IPS-NIHi11 (cell line): Measurements from ENCODE around the gene CENPX.
"Not testable (repeated sequence)": the region's sequence is repeated elsewhere in the genome, so short reads cannot be mapped to it uniquely, and the experiment has no call there.

Source experiments
- DNase-seq: peaks from one replicate; pipeline ENCODE4 v3.0.0; 2012; ENCODE audit warnings: mixed read lengths, low spot score

CENPX gene

DNA sequence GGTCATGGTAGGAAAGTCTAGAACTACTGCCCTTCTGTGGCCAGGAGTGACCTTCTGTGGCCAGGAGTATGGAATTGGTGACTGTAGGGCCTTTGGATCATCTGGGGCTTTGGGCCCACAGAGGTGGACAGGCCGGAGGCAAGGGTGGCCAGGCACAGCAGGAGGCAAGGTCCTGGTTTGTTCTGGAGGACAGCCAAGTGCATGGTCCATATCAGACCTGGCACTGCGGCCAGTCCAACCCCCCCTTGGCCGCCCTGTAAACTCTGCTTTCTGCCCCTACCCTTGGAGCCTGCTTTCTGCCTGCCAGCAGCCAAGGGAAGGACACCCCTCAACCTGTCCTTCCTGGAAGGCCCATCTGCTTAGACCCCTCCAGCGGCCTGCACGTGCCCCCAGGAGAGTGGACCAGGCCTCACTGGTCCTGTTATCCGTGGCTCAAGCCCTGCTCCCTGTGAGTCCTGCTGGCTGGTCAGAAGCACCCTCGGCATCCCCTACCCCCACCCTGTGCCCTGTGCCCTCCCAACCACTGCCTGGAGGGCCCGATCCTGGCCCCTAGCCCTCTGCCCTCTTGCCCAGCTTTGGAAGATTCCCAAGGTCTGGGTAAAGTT, 17.1 kb upstream of the CENPX start:
- DNase-seq: no peak

DNA sequence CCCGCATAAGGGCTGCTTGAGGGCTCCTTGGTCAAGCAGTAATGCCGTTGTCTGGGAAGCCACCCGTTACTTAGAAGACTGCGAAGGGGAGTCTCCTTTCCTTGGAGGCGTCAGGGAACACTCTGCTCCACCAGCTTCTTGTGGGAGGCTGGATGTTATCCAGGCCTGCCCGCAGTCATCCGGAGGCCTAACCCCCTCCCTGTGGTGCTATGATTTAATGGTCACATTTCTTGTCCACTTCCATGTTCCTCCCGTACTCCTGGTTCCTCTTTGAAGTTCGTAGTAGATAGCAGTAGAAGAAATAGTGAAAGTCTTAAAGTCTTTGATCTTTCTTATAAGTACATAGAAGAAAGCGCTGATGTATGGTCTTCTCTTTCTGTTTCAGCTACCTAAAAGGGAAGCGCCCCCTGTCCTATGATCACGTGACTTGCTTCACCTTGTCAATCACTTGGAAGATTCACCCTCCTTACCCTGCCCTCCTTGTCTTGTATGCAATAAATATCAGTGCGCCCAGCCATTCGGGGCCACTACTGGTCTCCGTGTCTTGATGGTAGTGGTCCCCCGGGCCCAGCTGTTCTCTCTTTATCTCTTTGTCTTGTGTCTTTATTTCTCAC, 16.2 kb upstream of the CENPX start:
- not testable (repeated sequence) for DNase-seq

DNA sequence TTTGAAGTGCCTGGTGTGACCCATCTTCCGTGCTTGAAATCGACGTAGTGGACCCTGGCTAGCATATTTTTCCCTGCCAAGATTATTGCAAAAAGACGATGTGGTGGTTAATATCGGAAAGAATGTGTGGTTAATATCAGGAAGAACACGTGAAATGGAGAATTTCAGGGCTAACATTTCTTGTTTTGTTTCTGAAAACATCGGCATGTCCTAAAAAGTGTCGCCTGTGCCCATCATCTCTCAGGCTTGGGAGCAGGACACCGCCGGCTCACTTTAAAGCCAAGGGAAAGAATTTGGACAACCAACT, 15.2 kb upstream of the CENPX start:
- DNase-seq: no peak

DNA sequence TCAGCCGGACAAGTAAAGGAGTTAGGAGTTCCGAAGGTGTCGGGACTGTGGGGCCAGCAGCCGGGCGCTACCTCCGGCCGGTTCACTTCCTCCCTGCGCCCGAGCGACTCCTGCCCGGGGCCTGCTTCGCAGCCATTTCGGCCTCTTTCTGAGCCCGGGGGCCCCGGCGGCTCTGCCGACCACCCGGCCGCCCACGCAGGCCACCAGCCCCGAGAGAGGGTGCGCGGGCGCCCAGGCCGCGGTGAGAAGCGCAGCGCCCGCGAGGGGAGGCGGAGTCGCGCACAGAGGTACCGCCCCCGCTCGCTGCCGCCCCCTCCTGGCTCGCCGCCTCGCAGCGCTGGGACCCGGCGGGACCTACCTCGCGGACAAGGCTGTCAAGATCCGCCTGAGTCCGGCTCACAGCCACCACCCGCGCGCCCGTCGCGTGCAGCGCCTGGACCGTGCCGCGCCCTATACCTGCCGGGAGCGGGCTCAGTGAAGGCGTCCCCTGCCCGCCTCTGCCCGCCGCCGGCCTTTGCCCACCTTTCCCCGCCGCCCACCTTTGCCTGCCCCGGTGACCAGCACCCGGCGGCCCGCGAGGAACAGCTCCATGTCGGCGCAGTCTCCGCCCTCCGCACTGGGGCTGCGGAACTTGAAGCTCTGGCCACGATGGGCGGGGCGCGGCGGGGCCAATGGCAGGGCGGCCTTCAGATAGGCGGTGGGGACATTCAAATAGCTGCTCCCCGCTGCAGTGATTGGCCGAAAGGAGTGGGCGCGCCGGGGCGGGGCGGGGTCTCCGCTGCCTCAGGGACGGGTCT, 14.6 kb upstream of the CENPX start, which contains the start of gene DCXR:
Gene DCXR (minus strand): TSS at position 606 of the 797 bp plus-strand sequence. CDS start 15 bp downstream, at position 591.
- DNase-seq: peak; percentile 97

DNA sequence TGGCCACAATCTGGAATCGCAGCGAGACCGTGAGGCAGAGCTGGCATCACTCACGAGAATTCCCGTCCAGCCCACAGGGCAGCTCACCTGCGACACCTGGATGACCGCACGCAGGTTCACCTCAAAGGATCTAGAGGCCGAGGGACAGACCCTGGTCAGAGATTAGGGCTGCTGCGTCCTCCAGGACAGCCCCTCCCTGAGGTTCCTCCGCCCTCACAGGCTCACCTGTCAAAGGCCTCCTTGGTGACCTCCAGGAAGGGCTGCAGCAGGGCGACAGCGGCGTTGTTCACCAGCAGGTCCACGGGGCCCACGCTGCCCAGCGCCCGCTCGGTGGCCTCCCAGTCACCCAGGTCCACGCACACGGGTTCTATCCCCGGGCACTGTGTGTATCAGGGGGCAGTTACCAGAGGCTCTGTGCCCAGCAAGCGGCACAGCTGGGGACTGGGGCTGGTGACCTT, 14.0 kb upstream of the CENPX start:
- DNase-seq: no peak

DNA sequence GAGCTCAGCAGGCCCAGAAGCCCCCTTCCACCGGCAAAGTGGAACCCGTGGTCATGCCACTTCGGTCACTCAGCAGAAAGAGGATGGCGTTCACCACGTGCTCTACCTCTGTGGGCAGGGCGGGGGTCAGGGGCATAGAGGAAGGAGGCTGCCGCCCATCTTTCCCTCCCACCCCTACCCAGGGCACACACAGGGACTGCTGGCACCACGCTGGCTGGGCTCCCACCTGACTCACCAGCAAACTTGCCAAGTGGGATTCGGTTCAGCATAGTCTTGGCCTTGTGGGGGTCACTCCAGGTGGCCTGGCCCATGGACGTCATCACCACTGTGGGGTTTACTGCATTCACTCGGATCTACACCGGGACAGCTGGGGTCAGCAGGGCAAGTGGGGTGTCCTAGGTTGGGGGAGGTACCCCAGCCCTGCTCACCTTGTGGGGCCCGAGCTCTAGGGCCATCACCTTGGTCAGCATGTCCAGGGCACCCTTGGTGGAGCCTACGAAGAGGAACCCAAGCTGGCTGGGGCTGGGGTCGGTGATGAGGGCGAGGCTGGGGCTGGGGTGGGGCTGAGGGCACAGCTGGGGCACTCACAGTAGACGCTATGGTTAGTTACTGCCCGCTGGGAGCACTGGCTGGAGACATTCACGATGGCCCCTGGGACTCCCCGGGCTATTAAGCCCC, 13.4 kb upstream of the CENPX start:
- DNase-seq: no peak

DNA sequence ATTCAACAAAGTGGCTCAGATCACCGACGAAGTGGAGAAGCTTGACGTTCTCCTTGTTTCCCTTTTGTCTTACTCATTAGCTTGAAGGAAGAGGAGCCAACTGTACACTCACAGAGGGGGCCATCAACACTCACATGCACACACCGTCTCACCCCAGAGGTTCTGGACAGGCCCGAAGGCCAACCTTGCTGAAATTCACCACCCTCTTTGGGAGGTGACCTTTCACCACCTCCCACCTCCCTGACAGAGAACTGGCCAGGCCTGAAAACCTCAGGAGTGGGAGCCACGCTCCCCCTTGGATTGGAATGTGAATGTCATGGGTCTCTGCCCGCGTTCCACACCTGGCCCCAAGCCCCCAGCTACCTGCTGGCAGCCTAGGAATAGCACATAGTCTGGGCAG, 12.8 kb upstream of the CENPX start:
- no peak for DNase-seq

DNA sequence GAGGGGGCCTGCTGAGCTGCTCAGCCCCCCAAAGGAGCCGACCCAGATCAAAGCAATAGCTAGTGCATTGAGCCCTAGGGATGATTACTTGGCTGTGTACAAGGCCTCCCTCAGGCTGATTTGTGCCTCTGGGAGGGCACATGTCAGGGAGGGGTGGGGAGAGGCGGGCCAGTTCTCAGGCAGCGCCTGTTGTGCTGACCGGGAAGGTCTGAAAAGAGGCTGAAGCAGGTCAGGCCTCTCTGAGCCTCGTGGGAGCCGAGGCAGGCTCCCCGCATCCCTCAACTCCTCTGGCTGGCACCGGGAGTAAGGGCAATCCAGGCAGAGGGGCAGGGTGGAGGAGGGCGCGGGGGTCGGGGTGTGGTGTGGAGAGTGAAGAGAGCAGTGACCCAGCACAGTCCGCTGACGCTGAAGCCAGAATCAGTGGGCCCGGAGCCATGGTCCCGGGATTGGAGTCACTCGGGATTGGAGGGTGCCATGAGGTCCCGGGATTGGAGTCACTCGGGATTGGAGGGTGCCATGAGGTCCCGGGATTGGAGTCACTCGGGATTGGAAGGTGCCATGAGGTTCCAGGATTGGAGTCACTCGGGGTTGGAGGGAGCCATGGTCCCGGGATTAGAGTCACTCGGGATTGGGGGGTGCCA, 11.8 kb upstream of the CENPX start:
- DNase-seq: no peak

DNA sequence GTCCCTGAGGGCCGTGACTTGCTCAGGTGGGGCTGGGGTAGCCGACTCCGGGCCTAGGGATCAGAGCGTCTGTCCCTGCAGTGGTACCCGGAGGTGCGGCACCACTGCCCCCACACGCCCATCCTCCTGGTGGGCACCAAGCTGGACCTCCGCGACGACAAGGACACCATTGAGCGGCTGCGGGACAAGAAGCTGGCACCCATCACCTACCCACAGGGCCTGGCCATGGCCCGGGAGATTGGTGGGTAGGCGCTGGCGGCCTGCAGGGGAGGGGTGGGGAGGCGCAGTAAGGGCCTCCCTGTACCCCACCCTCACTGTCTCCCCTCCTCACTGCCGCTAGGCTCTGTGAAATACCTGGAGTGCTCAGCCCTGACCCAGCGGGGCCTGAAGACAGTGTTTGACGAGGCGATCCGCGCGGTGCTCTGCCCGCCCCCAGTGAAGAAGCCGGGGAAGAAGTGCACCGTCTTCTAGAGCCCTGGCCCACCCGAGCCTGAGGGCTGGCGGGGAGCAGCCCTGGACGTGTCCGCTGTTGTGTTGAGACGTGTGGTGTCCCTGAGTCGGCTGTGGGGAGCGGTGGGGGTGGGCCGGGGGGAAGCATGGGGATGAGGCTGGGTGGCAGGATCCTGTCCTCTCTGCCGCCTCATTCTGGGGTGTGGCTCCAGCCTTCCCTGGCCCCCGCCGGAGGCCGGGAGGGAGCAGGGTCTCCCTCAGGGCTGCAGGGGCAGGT, 10.8 kb upstream of the CENPX start:
- no peak for DNase-seq

DNA sequence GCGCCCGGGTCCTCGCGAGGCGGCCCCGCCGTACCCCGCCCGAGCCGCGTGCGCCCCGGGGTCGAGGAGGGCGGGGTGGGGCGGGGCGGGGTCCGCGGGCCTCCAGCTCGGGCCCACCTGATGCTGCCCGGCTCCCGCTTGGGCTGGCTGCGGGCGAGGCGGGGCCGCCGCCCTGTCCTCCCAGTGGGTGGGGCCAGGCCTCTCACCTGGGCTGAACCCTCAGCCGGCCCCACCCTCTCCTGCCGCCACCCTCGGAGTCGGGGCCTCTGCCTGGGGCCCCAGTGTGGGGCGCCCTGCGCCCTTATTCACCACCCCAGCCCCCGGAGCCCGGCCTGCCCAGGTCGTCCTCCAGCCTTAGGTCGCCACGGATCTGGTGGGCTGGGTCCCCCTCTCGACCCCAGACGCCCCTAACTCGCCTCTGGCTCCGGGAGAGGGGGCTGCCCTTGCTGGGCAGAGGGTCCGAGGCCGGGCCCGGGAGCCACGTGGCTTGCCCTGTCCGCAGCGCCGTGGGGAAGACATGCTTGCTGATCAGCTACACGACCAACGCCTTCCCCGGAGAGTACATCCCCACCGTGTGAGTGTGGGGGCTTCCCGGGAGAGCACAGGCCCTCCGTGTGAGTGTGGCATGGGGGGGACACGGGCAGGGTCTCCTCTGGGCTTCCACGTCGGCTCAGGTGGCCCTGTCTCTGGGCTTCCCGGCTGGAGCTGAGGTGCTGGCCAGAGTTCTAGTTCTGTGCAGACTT, 9.4 kb upstream of the CENPX start:
- peak; percentile 76 for DNase-seq

DNA sequence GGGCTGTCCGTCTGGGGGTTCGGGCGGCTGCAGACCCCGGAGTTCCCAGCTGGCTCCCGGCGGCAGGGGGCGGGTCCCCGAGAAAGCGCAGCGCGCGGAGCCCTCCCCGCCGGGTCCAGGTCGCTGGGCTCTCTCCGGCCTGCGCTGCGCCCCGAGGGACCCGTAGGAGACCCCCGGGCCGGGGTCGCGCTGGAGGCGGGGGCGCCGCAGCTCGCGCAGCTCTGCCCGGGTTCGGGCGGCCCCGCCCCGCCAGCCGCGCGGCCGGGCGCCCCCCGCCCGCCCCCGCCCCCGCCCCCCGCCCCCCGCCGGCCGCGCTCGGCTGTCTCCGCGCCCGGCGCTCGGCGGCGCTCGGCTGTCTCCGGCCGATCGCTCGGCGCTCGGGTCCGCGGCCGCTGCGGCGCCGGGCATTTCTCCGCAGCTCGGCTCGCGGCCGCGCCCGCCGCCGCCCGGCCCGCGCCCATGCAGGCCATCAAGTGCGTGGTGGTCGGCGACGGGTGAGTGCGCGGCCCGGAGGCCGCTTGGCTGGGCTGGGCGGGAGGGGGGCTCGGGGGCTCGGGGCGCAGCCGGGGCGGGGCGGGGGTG, 8.7 kb upstream of the CENPX start, which contains the start of gene RAC3:
Gene RAC3 (plus strand): TSS at position 376 of the 582 bp plus-strand sequence. CDS start 84 bp downstream, at position 460.
- DNase-seq: peak; percentile 75

DNA sequence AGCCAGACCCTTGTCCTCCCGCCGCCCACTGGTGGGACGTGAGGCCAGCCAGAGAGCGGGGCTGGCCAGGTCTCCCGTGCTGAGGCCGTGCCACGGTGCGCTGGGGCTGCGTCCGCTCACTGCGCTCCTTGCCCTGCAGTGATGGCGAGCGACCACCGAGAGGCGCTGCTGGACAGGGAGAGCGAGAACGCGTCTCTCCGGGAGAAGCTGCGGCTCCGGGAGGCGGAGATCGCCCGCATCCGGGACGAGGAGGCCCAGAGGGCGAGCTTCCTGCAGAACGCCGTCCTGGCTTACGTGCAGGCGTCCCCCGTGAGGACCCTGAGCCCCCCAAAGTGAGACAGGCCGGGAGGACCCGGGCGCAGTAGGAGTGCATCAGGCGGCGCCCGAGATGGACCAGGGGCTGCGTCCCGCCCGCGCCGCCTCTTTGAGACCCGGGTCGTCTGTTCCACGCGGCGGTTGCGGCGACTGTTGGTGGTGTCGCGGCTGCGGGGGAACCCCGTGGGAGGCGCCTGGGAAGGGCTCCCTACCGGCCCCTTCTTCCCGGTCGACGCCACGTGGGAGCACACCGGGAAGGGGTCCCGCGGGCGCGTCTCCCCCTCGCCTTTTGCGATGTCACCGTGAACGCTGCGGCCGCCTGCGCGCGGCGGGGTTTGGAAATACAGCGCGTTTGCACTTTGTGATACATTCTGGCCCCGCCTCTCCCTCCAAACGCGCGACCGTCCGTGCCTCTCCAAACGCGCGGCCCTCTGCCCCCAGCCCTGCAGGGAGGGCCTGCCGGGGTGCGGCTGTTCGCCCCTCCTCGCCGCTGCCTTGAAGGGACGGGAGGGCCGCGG, 8.0 kb upstream of the CENPX start:
- peak; percentile 89 for DNase-seq

DNA sequence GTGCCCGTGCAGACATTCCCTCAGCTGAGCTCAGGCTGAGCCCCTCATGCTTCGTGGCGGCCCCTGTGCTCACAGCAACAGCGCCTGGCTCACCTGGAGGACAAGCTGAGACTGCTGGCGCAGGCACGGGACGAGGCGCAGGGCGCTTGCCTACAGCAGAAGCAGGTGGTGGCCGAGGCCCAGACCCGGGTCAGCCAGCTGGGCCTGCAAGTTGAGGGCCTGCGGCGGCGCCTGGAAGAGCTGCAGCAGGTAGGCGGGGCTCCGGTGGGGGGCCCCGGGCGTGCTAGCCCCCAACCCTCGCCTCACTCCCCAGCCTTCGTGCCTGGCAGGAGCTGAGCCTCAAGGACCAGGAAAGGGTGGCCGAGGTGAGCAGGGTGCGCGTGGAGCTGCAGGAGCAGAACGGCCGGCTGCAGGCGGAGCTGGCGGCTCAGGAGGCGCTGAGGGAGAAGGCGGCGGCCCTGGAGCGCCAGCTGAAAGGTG, 7.4 kb upstream of the CENPX start:
- no peak for DNase-seq

DNA sequence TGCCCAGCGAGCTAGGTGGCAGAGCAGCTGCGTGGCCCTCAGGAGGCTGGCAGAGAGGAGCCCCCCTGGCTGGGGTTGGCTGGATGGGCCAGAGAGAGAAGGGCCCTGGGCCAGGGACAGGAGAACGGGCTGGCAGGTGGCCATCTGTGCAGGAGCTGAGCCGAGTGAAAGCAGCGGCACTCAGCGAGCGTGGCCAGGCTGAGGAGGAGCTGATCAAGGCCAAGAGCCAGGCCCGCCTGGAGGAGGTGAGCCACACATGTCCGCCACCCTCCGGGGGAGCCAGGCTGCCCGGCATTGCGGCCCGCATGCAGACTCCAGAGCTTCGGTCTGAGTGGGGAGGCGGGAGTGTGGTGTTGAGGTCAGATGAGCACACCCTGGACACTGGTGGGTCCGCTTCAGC, 6.7 kb upstream of the CENPX start:
- no peak for DNase-seq

DNA sequence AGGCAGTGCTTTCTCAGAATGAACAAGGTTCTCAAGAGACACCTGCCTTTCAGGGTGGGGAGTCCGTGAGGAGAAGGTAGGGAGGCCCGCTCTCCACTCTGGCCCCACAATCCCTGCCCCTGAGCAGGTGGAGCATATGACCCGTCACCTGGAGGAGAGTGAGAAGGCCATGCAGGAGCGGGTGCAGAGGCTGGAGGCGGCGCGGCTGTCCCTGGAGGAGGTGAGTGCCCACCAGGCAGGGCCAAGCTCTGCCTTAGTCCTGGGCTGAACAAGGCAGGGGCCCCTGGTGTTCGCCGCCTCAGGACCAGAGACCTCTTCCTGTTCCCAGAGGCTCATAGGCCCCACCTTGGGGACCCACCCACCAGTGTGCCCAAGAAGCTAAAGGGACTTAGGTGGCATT, 6.3 kb upstream of the CENPX start:
- DNase-seq: no peak

DNA sequence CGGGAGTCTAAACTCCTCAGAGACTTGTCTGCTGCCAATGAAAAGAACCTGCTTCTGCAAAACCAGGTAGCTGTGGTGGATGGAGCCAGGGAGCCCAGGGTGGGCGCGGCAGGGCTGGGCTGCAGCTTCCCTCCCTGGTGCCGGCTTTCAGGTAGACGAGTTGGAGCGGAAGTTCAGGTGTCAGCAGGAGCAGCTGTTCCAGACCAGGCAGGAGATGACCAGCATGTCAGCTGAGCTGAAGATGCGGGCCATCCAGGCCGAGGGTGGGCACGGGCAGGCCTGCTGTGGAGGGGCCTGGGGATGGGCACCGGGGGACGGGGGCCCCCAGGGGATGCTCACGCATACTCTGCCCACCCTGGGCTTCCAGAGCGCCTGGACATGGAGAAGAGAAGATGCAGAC, 5.6 kb upstream of the CENPX start:
- no peak for DNase-seq

DNA sequence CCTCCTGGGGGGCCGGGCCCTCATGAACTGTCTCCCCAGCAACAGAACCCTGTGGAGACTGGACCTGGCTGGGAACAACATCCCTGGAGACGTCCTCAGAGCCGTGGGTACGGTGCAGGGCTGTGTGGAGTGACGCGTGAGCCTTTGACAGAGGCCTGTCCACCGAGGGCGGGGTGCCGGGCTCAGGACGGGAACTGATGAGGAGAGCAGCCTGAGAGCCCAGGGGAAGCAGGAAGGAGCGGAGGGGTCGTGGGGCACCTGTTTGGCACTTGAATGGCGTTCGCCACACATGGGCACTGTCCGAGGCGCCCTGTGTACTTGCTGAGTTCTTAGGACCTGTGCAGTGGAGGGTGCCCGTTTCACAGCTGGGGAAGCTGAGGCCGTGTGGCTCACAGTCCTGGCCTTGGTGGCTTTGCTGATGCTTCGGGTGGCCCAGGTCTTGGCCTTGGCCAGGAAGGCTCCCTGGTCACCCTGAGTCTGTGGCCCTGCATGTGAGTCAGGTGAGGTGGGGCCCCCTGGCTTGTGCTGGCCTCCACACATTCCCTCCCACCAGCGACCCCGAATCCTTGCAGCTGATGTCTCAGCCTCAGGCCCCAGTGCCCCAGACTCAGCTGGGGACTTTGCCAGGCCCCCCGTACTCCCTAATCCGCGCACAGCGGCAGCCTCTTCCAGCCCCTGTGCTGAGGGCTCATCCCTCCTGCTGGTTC, 2.9 kb upstream of the CENPX start:
- DNase-seq: no peak

DNA sequence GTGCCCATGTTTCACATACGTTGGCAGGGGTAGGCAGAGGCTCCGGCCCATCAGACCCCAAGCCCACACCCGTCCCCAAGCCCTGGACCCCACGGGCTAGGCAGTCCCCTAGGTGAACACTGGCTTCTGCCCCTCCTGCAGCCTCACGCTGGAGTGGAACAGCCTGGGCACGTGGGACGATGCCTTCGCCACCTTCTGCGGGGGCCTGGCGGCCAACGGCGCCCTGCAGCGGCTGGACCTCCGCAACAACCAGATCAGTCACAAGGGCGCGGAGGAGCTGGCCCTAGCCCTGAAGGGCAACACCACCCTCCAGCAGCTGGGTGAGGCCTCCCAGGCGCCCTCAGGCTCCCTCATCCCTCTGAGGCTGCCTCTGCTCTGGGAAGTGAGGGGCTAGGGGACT, 2.2 kb upstream of the CENPX start:
- no peak for DNase-seq
